GM12864 (cell line): ENCODE data around the gene PARK7.
"Not testable (repeated sequence)": the region's sequence is repeated elsewhere in the genome, so short reads cannot be mapped to it uniquely, and the experiment has no call there.

Experiments used
- DNase-seq: peaks from one replicate; pipeline ENCODE4 v3.0.0-alpha.2; 2011; ENCODE audit warnings: low read depth
- H3K4me3 ChIP-seq: 2 replicates; pipeline ENCODE4 v1.5.1; 2011; ENCODE audit warnings: mild to moderate bottlenecking, low read depth, low read length, control low read depth
- CTCF ChIP-seq: IDR thresholded peaks from 2 replicates; pipeline ENCODE4 v1.5.1; 2011; ENCODE audit warnings: low read depth, mild to moderate bottlenecking, moderate library complexity, low read length, control low read depth, inconsistent platforms; ENCODE audit errors: missing control alignments

Gene PARK7

GRCh38 chr1:7948960-7949359, 12.6 kb upstream of the PARK7 start:
- DNase-seq, result no peak
- H3K4me3 ChIP-seq, result no peak overlapping the region
- no peak for TF ChIP-seq CTCF

DNA sequence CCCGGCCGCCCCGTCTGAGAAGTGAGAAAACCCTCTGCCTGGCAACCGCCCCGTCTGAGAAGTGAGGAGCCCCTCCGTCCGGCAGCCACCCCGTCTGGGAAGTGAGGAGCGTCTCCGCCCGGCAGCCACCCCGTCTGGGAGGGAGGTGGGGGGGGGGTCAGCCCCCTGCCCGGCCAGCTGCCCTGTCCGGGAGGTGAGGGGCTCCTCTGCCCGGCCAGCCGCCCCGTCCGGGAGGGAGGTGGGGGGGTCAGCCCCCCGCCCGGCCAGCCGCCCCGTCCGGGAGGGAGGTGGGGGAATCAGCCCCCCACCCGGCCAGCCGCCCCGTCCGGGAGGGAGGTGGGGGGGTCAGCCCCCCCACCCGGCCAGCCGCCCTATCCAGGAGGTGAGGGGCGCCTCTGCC, 8.7 kb upstream of the PARK7 start:
- not testable (repeated sequence) for H3K4me3 ChIP-seq, DNase-seq

DNA sequence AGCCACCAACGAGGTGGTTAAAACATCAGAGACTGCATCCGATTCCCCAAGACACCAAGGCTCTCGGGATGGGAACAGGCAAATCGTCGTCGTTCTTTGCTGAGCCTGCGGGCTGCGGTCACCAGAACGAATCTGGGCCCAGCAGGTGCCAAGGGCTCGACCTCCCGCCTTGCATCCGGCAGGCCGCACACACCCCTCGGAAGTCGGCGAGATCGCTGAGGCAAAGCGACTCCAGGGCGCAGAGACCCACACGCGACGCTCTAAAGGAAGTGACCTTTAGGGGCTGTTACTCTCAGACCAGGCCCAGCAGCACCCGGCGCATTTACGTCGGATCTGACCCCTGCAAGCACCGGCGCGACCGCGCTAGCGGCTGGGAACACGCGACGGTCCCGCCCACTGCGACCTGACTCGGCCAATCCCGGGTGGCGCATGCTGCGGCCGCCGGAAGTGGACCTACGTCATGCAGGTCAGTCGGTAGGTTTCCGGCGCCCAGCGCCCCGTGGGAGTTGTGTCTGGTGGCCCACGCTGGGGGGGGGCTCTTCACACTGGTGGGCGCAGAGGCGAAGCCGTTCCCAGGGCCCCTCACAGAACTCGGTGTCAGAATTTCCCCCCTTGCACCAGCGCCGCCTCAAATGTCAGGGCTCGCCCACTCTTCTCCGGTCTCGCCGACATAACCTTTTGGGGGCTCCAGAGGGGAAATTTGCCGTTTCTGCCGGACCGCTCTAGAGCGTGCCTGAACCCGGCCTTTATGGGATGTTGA, 7.5 kb upstream of the PARK7 start:
- no peak for TF ChIP-seq CTCF
- H3K4me3 ChIP-seq, result peak overlapping the region; percentile 56
- DNase-seq, result peak; percentile 77

DNA sequence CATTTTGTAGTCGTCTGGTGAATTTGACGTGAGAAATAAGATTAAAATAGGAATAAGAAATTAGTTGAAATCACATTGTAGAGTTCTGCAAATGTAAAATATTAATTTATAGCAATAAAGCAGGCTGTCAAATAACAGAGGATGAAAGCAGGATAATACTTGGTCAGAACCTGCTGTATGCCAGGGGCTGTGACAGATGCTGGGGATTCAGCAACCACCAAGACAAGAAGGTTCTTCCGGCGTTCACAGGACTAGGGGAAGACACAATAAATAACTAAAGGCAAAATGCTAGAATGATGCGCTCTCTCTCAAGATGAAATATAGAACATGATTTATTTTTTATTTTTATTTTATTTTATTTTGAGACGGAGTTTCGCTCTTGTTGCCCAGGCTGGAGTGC, 6.8 kb upstream of the PARK7 start:
- H3K4me3 ChIP-seq, result peak overlapping the region; percentile 56
- no peak for TF ChIP-seq CTCF

GRCh38 chr1:7956218-7957032, 5.1 kb upstream of the PARK7 start:
- no peak overlapping the region for H3K4me3 ChIP-seq
- TF ChIP-seq CTCF, result no peak
- DNase-seq, result no peak

More for the DNA sequence above, 6.8 kb upstream of the PARK7 start:
- DNase-seq, result no peak

DNA sequence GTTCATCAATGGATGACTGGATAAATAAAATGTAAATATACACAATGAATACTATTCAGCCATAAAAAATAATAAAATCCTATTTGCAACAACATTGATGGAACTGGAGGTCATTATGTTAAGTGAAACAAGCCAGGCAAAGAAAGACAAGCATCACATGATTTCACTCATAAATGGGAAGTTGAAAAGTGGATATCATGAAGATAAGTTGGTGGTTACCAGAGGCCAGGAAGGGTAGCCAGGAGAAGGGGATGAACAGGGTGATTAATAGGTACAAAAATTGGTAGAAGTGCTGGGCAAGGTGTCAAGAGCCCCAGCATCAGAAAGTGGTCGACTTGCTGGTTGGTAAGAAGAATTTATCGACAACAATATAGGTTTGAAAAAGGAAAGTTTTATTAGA, 1.3 kb upstream of the PARK7 start:
- DNase-seq, result no peak
- TF ChIP-seq CTCF, result no peak
- no peak overlapping the region; the same call in 1 of the 2 replicates for H3K4me3 ChIP-seq

GRCh38 chr1:7960867-7961215, 670 bp upstream of the PARK7 start:
- H3K4me3 ChIP-seq, result peak overlapping the region; percentile 69
- no peak for TF ChIP-seq CTCF
- no peak for DNase-seq
